ENCODE data around the gene CKS2. TPM values are rescaled to one million over a fixed set of nuclear protein-coding genes. Genes with fewer than 3 reads are reported as not detected.

The CKS2 gene
- total RNA-seq, 1 donor: 17.0 TPM

DNA sequence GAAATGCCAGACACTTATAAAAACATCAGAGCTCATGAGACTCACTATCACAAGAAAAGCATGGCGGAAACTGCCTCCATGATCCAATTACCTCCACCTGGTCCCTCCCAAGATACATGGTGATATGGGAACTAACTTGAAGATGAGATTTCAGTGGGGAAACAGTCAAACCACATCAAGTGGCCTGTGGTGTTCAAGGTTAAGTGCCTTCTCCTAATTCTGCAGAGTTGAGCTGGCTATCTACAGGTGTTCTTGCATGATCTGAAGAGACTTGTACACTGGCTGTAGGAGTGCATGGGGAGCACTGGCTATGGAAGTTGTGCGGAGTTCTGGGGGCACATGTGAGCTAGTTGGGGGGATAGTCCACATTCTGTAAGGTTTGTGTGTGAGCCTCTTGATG is 34.0 kb upstream of the CKS2 start:
- Histone ChIP-seq H3K4me2 (ENCODE audit: insufficient read depth, low read length) (no peak overlapping the region), H2AFZ (ENCODE audit: low read length) (no peak overlapping the region), H3K27me3 (ENCODE audit: insufficient read depth, low read length) (no peaks in the 10 kb centered on the region), H3K9me3 (ENCODE audit: low read depth, low read length) (peaks cover 4% of the 10 kb centered on the region), H3K4me3 (ENCODE audit: insufficient read depth, low read length) (no peak overlapping the region), H4K20me1 (ENCODE audit: insufficient read depth, low read length) (no peaks in the 10 kb centered on the region), H3K27ac (ENCODE audit: low read depth, low read length) (no peak overlapping the region), H3K79me2 (ENCODE audit: insufficient read depth, low read length) (no peaks in the 10 kb centered on the region), H3K36me3 (ENCODE audit: insufficient read depth, low read length) (no peaks in the 10 kb centered on the region), H3K4me1 (ENCODE audit: insufficient read depth, low read length) (peaks cover 8% of the 10 kb centered on the region)
- TF ChIP-seq, protein P1, sequence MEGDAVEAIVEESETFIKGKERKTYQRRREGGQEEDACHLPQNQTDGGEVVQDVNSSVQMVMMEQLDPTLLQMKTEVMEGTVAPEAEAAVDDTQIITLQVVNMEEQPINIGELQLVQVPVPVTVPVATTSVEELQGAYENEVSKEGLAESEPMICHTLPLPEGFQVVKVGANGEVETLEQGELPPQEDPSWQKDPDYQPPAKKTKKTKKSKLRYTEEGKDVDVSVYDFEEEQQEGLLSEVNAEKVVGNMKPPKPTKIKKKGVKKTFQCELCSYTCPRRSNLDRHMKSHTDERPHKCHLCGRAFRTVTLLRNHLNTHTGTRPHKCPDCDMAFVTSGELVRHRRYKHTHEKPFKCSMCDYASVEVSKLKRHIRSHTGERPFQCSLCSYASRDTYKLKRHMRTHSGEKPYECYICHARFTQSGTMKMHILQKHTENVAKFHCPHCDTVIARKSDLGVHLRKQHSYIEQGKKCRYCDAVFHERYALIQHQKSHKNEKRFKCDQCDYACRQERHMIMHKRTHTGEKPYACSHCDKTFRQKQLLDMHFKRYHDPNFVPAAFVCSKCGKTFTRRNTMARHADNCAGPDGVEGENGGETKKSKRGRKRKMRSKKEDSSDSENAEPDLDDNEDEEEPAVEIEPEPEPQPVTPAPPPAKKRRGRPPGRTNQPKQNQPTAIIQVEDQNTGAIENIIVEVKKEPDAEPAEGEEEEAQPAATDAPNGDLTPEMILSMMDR (IDR thresholded peaks at IDR 0.05; ENCODE audit: extremely low read depth, low read depth, low read length): no peak
- no peak for DNase-seq (ENCODE audit: insufficient read length, low spot score, missing footprints)

DNA sequence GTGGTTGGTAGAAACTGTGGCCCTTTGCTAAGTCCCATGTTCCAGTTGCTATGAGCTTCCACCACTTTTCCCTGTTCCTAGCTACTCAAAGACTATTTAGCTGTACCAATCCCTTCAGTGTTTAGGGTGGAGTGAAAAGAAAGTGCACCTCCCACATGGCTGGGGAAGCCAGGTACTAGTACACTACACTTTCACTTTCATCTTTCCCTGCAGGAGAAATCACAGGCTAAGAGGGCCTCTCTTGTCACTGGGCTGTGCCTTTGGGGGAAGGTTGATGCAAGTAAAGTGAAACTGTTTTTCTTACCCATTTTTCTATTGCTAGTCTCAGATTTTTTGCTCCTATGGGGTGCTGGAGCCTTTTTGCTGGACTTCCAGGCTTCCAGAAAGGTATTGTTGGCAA is 33.5 kb upstream of the CKS2 start:
- TF ChIP-seq, protein P1 (IDR thresholded peaks at IDR 0.05; ENCODE audit: extremely low read depth, low read depth, low read length): no peak

DNA sequence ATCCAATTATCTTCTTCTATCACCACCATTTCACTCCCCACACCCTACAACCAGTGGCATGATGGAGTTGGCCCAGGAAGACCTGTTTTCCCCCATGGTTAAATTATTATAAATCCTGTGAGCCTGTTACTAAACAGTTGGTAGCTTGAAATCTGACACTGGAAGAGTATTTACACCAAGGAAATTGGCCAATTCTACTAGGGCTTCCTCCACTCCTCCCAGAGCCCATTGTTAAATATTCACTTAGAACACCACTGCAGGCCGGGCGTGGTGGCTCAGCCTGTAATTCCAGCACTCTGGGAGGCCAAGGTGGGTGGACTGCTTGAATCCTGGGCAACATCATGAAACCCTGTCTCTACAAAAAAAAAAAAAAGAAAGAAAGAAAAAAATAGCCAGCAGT is 32.4 kb upstream of the CKS2 start:
- Histone ChIP-seq H3K4me2 (ENCODE audit: insufficient read depth, low read length) (no peak overlapping the region), H4K20me1 (ENCODE audit: insufficient read depth, low read length) (no peaks in the 10 kb centered on the region), H3K27me3 (ENCODE audit: insufficient read depth, low read length) (no peaks in the 10 kb centered on the region), H3K79me2 (ENCODE audit: insufficient read depth, low read length) (no peaks in the 10 kb centered on the region), H3K4me1 (ENCODE audit: insufficient read depth, low read length) (peaks cover 8% of the 10 kb centered on the region), H3K4me3 (ENCODE audit: insufficient read depth, low read length) (no peak overlapping the region), H3K9me3 (ENCODE audit: low read depth, low read length) (peaks cover 4% of the 10 kb centered on the region), H2AFZ (ENCODE audit: low read length) (no peak overlapping the region), H3K27ac (ENCODE audit: low read depth, low read length) (no peak overlapping the region), H3K36me3 (ENCODE audit: insufficient read depth, low read length) (no peaks in the 10 kb centered on the region)
- no peak for DNase-seq (ENCODE audit: insufficient read length, low spot score, missing footprints)
- TF ChIP-seq, protein P1 (IDR thresholded peaks at IDR 0.05; ENCODE audit: extremely low read depth, low read depth, low read length): no peak

More for the DNA sequence above, 33.5 kb upstream of the CKS2 start:
- H3K4me3 ChIP-seq (ENCODE audit: insufficient read depth, low read length): no peak overlapping the region
- peak overlapping the region; percentile 28 for H2AFZ ChIP-seq (ENCODE audit: low read length)
- H3K9me3 ChIP-seq (ENCODE audit: low read depth, low read length): peaks cover 4% of the 10 kb centered on the region
- H3K36me3 ChIP-seq (ENCODE audit: insufficient read depth, low read length): no peaks in the 10 kb centered on the region
- no peak overlapping the region for H3K27ac ChIP-seq (ENCODE audit: low read depth, low read length)
- no peaks in the 10 kb centered on the region for H4K20me1 ChIP-seq (ENCODE audit: insufficient read depth, low read length)
- no peak for DNase-seq (ENCODE audit: insufficient read length, low spot score, missing footprints)
- H3K79me2 ChIP-seq (ENCODE audit: insufficient read depth, low read length): no peaks in the 10 kb centered on the region
- no peaks in the 10 kb centered on the region for H3K27me3 ChIP-seq (ENCODE audit: insufficient read depth, low read length)
- no peak overlapping the region for H3K4me2 ChIP-seq (ENCODE audit: insufficient read depth, low read length)
- peaks cover 8% of the 10 kb centered on the region for H3K4me1 ChIP-seq (ENCODE audit: insufficient read depth, low read length)

DNA sequence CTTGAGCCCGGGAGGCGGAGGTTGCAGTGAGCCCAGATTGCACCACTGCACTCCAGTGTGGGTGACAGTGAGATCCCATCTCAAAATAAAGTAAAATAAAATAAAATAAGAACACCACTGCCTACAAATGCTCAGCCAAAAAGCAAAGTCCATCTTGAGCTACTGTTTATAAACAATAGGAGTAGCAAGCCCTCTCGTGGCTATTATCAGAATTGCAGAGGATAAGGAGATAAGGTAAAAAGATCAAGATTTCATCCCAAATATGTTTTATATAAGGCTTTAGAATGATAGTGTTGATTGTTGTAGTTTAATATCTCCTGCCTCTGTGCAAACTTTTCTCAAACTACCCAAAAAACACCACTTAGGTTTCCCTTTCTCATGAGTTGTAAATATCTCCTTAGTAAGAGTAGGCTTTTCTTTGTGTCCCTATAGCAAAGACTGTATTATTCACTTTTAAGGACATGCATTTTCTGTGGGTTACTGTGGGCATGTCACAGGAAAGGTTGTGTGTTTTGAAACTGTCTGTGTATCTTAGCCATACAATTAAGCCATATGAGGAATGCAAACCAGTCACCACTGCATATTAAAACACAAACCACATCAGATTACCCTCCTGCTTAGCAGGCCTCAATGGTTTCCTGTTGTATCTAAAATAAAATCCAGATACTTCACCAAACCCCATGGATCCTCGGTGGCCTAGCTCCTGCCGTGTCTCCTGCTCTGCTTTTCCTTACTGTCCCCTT is 31.8 kb upstream of the CKS2 start:
- H2AFZ ChIP-seq (ENCODE audit: low read length): peak overlapping the region; percentile 51
- peaks cover 1% of the 10 kb centered on the region for H3K9me3 ChIP-seq (ENCODE audit: low read depth, low read length)
- H3K4me3 ChIP-seq (ENCODE audit: insufficient read depth, low read length): no peak overlapping the region
- no peaks in the 10 kb centered on the region for H3K36me3 ChIP-seq (ENCODE audit: insufficient read depth, low read length)
- no peaks in the 10 kb centered on the region for H3K27me3 ChIP-seq (ENCODE audit: insufficient read depth, low read length)
- TF ChIP-seq, protein P1 (IDR thresholded peaks at IDR 0.05; ENCODE audit: extremely low read depth, low read depth, low read length): peak; percentile 72
- peak; percentile 82 for DNase-seq (ENCODE audit: insufficient read length, low spot score, missing footprints)
- H3K4me2 ChIP-seq (ENCODE audit: insufficient read depth, low read length): no peak overlapping the region
- H3K79me2 ChIP-seq (ENCODE audit: insufficient read depth, low read length): no peaks in the 10 kb centered on the region
- peaks cover 8% of the 10 kb centered on the region for H3K4me1 ChIP-seq (ENCODE audit: insufficient read depth, low read length)
- no peak overlapping the region for H3K27ac ChIP-seq (ENCODE audit: low read depth, low read length)
- H4K20me1 ChIP-seq (ENCODE audit: insufficient read depth, low read length): no peaks in the 10 kb centered on the region
